Astrocyte (in vitro differentiated cells and primary cell): ENCODE data around the gene TMED10. TPM values are rescaled to one million over a fixed set of nuclear protein-coding genes. Genes with fewer than 3 reads are reported as not detected.

Source experiments
- DNase-seq: peaks from one replicate; pipeline ENCODE4 v3.0.0-alpha.2; 2010; ENCODE audit warnings: low read depth
- FAIRE-seq: peaks from 2 replicates; lab custom pipeline; 2011; peaks lifted over from hg19 to GRCh38; lab: Jason Lieb, UNC
- H2AFZ ChIP-seq: 2 replicates; pipeline ENCODE4 v1.6.0; 2012; ENCODE audit warnings: low read depth, low read length, inconsistent platforms
- H3K27ac ChIP-seq: 2 replicates; pipeline ENCODE4 v1.5.1; 2011; ENCODE audit warnings: low read depth, low read length, inconsistent platforms
- H3K27me3 ChIP-seq: 2 replicates; pipeline ENCODE4 v1.6.0; 2011; ENCODE audit warnings: low read length, inconsistent platforms; ENCODE audit not compliant: insufficient read depth
- H3K36me3 ChIP-seq: 2 replicates; pipeline ENCODE4 v1.5.1; 2011; ENCODE audit warnings: low read length, inconsistent platforms; ENCODE audit not compliant: insufficient read depth
- H3K4me1 ChIP-seq: 2 replicates; pipeline ENCODE4 v1.5.1; 2011; ENCODE audit warnings: low read length, inconsistent platforms; ENCODE audit not compliant: insufficient read depth
- H3K4me2 ChIP-seq: 2 replicates; pipeline ENCODE4 v1.6.0; 2012; ENCODE audit warnings: low read length, inconsistent platforms
- H3K4me3 ChIP-seq: 2 replicates; pipeline ENCODE4 v1.5.1; 2011; ENCODE audit warnings: low read depth, mild to moderate bottlenecking, low read length, inconsistent platforms; ENCODE audit not compliant: insufficient read depth
- H3K79me2 ChIP-seq: 2 replicates; pipeline ENCODE4 v1.6.0; 2012; ENCODE audit warnings: mild to moderate bottlenecking, low read length, inconsistent platforms; ENCODE audit not compliant: insufficient read depth
- H3K9ac ChIP-seq: 2 replicates; pipeline ENCODE4 v1.6.0; 2012; ENCODE audit warnings: mild to moderate bottlenecking, low read length, inconsistent platforms
- H3K9me3 ChIP-seq: 2 replicates; pipeline ENCODE4 v1.5.1; 2012; ENCODE audit warnings: low read depth, mild to moderate bottlenecking, low read length, inconsistent platforms; ENCODE audit not compliant: insufficient read depth
- H4K20me1 ChIP-seq: 2 replicates; pipeline ENCODE4 v1.6.0; 2012; ENCODE audit warnings: low read length, inconsistent platforms; ENCODE audit not compliant: insufficient read depth
- H3K27ac Mint-ChIP-seq: one replicate; pipeline ENCODE4 v1.8.0; 2021; ENCODE audit warnings: mild to moderate bottlenecking, mixed read lengths; ENCODE audit not compliant: unreplicated experiment
- H3K27me3 Mint-ChIP-seq: one replicate; pipeline ENCODE4 v1.8.0; 2021; ENCODE audit warnings: low read depth, mixed read lengths; ENCODE audit not compliant: unreplicated experiment
- H3K36me3 Mint-ChIP-seq: one replicate; pipeline ENCODE4 v1.8.0; 2021; ENCODE audit warnings: low read depth, mixed read lengths; ENCODE audit not compliant: unreplicated experiment
- H3K4me1 Mint-ChIP-seq: one replicate; pipeline ENCODE4 v1.8.0; 2021; ENCODE audit warnings: low read depth, mixed read lengths; ENCODE audit not compliant: unreplicated experiment
- H3K4me3 Mint-ChIP-seq: one replicate; pipeline ENCODE4 v1.8.0; 2021; ENCODE audit warnings: mild to moderate bottlenecking, moderate library complexity, mixed read lengths; ENCODE audit not compliant: unreplicated experiment
- H3K9me3 Mint-ChIP-seq: one replicate; pipeline ENCODE4 v1.8.0; 2021; ENCODE audit warnings: mild to moderate bottlenecking, mixed read lengths; ENCODE audit not compliant: unreplicated experiment
- CTCF ChIP-seq: IDR thresholded peaks from 2 replicates; pipeline ENCODE4 v1.5.1; 2011; ENCODE audit warnings: low read depth, mild to moderate bottlenecking, inconsistent platforms, low read length, moderate library complexity; ENCODE audit not compliant: insufficient read depth
- EZH2 ChIP-seq: IDR thresholded peaks from 2 replicates; pipeline ENCODE4 v1.6.1; 2012; ENCODE audit warnings: mild to moderate bottlenecking, low read length, inconsistent platforms; ENCODE audit not compliant: insufficient read depth
- total RNA-seq: library from RNA; stranded (reverse); gene quantifications from 2 replicates; pipeline ENCODE4 v1.2.1, GENCODE V29; 2021

TMED10 gene
- total RNA-seq, 1 donor from 2014 or later, result 331 TPM

DNA sequence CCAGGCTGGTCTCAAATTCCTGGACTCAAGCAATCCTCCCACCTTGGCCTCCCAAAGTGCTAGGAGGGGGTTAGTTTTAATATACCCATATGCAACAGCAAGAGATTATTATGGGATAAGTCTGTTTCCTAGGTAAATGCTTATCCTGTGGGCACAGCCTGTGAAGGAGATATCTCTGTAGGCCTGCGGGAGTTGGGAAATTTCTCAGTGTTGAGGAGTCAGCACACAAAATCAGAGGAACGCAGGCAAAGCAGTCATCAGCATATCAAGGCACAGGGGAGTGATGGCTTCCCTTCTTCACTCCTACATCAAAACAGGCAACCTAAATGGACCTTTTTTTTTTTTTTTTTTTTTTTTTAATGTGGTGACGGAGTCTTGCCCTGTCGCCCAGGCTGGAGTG, 20.9 kb upstream of the TMED10 start:
- H3K27me3 Mint-ChIP-seq, result no peaks in the 10 kb centered on the region
- H3K79me2 ChIP-seq, result no peaks in the 10 kb centered on the region
- no peak for DNase-seq
- H3K27me3 ChIP-seq, result no peaks in the 10 kb centered on the region
- no peaks in the 10 kb centered on the region for H3K36me3 Mint-ChIP-seq
- no peaks in the 10 kb centered on the region for H3K36me3 ChIP-seq
- no peak for FAIRE-seq
- no peak overlapping the region for H3K27ac Mint-ChIP-seq
- no peaks in the 10 kb centered on the region for H3K9me3 ChIP-seq
- H3K4me1 Mint-ChIP-seq, result peaks cover 20% of the 10 kb centered on the region
- no peak overlapping the region for H3K4me3 ChIP-seq
- no peaks in the 10 kb centered on the region for H4K20me1 ChIP-seq
- no peak overlapping the region for H3K4me2 ChIP-seq
- H3K4me3 Mint-ChIP-seq, result no peak overlapping the region
- peaks cover 3% of the 10 kb centered on the region for H3K9me3 Mint-ChIP-seq
- no peaks in the 10 kb centered on the region for H3K4me1 ChIP-seq
- no peak for TF ChIP-seq CTCF
- no peak for TF ChIP-seq EZH2
- no peak overlapping the region for H2AFZ ChIP-seq
- H3K27ac ChIP-seq, result no peak overlapping the region
- no peak overlapping the region for H3K9ac ChIP-seq

- no peak overlapping the region for H2AFZ ChIP-seq
- H3K79me2 ChIP-seq, result no peaks in the 10 kb centered on the region
- H3K27ac Mint-ChIP-seq, result no peak overlapping the region
- H3K9me3 ChIP-seq, result no peaks in the 10 kb centered on the region
- no peaks in the 10 kb centered on the region for H3K36me3 Mint-ChIP-seq
- H3K4me1 ChIP-seq, result no peaks in the 10 kb centered on the region
- peaks cover 20% of the 10 kb centered on the region for H3K4me1 Mint-ChIP-seq
- FAIRE-seq (no peak), DNase-seq (no peak)
- no peak overlapping the region for H3K4me2 ChIP-seq
- TF ChIP-seq CTCF, result no peak
- TF ChIP-seq EZH2, result no peak
- peaks cover 3% of the 10 kb centered on the region for H3K9me3 Mint-ChIP-seq
- no peaks in the 10 kb centered on the region for H3K27me3 ChIP-seq
- no peak overlapping the region for H3K27ac ChIP-seq
- no peaks in the 10 kb centered on the region for H4K20me1 ChIP-seq
- H3K9ac ChIP-seq, result no peak overlapping the region
- H3K4me3 ChIP-seq, result no peak overlapping the region
- no peaks in the 10 kb centered on the region for H3K36me3 ChIP-seq
- no peaks in the 10 kb centered on the region for H3K27me3 Mint-ChIP-seq
- H3K4me3 Mint-ChIP-seq, result no peak overlapping the region
Measured at GRCh38 chr14:75196468-75196867, 20.1 kb upstream of the TMED10 start.

GRCh38 chr14:75196064-75196463, 19.7 kb upstream of the TMED10 start:
- no peaks in the 10 kb centered on the region for H3K27me3 Mint-ChIP-seq
- H3K36me3 Mint-ChIP-seq, result no peaks in the 10 kb centered on the region
- DNase-seq (no peak), FAIRE-seq (no peak)
- Histone ChIP-seq H4K20me1 (no peaks in the 10 kb centered on the region), H3K36me3 (no peaks in the 10 kb centered on the region), H3K4me2 (no peak overlapping the region), H3K4me3 (no peak overlapping the region), H3K27ac (no peak overlapping the region), H3K79me2 (no peaks in the 10 kb centered on the region), H3K9ac (no peak overlapping the region), H3K27me3 (no peaks in the 10 kb centered on the region), H2AFZ (no peak overlapping the region), H3K4me1 (no peaks in the 10 kb centered on the region), H3K9me3 (no peaks in the 10 kb centered on the region)
- H3K9me3 Mint-ChIP-seq, result peaks cover 3% of the 10 kb centered on the region
- TF ChIP-seq EZH2, result no peak
- no peak for TF ChIP-seq CTCF
- H3K4me3 Mint-ChIP-seq, result no peak overlapping the region
- peaks cover 20% of the 10 kb centered on the region for H3K4me1 Mint-ChIP-seq
- no peak overlapping the region for H3K27ac Mint-ChIP-seq
